ENCODE measurements around the gene WDFY2.

Gene WDFY2

DNA sequence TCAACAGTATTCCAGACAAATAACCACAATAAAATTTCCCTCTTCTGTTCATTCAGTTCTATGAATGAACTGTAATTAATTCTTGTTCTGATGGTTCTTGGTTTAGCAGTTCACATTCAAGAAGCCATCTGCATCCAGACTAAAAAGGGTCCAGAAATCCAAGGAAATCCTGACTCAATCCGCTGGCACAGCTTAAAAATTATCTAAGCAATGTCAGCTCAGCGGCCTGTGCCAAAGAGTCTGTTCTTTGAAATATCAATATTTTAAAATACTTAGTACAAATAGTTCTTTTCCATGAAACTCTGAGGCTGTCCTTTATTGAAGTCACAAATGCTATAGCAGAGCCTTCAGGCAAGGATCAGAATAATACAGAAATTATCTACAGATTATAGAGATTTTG, 162.5 kb downstream of the WDFY2 start:
- DNase-seq = no peak

DNA sequence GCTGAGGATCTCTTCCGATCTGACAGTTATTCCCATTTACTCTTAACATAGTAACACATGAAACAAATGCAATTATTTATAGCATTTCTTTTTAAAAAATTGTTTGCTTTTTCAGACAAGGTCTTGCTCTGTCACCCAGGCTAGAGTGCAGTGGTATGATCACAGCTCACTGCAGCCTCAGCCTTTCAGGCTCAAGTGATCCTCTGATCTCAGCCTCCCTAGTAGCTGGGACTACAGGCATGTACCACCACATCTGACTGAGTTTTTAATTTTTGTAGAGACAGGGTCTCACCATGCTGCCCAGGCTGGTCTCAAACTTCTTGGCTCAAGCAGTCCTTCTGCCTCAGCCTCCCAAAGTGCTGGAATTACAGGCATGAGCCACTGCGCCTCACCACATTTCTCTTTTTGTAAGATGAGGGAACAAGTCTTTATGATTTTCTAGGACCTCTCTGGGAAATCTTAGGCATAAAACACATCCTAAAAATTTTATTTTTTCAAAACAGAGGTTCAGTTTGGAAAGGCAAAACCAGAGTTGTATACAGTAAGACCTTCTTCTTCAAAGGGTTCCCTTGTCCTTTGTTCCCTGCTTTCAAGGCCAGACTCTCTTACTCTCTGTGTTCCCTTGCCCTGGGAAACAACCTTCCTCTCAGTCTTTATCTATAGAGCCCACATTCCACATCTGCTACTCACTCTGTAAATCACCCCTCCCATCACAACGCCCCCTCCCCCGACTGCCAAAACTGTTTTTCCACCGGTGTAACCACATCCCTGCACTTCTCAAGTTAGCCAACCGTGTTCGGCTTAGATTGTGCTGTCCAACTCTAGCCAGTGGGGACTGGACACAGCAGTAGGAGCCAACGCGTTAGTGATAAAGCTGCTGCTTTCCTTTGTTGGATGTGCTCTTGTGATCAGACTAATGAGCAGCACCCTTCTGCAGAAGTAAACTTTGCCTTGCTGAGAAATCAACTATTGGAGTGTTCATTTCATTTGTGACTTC, 163.5 kb downstream of the WDFY2 start:
- DNase-seq = no peak

DNA sequence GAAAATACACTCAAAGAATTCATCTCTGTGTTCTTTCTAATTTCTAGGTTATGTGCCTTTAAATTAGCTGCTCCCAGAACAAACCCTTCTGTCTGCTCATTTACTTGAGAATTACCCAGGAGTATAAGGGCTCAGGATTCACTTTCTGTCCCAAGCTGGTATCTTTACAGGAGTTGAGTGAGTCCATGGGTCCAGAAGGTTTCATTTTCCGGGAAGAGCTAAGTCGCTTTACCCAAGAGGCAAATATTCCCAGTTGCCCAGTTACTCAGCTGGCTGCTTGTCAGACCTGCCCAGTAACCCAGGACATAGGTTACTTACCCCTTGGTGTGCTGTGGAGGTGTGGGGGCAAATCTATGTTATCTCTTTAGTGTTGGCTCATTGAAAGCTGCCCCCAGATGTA, 172.4 kb downstream of the WDFY2 start:
- no peak for DNase-seq

DNA sequence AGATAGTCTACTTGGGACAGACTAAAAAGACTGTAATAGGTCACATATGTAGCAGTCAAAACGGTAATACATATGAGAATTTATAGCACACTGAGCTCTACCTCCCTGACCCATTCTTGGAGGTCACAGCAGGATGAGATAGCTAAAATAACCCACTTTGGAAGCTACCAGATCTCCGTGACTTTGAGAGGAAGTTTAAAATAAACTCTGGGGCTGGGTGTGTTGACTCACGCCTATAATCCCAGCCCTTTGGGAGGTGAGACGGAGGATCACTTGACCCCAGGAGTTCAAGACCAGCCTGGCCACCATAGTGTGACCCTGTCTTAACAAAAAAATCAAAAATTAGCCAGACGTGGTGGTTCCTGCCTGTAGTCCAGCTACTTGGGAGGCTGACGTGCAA, 174.4 kb downstream of the WDFY2 start:
- no peak for DNase-seq

DNA sequence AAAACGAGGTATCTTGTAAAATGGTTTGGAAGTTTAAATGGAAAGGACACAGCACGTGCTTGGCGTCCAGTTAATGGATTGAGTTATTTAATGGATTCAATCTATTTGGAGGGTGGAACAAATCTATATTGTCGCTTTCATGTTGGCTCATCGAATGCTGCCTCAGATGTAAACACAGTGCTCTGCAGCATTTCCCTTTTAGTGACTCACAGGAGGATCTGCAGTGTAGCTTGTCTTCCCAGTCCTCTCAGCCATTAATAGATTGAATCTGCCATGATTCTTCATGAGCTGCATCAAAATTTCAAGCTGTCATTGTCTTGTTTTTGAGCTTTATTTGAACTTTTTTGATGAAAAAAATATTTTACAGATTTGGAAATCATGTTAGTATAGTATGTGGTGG, 175.0 kb downstream of the WDFY2 start:
- DNase-seq = no peak

DNA sequence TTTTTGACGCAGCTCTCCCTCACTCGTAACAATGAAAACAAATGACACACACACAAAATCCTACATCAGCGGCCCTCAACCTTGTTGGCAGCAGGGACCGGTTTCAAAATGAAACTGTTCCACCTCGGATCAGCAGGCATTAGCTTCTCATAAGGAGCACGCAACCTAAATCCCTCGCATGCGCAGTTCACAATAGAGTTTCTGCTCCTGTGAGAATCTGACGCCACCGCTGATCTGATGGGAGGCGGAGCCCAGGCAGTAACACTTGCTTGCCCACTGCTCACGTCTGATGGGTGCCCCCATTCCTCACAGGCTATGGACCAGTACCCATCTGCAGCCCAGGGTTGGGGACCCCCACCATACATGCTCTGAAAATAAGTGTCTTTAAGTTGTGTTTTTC, 176.3 kb downstream of the WDFY2 start:
- no peak for DNase-seq

DNA sequence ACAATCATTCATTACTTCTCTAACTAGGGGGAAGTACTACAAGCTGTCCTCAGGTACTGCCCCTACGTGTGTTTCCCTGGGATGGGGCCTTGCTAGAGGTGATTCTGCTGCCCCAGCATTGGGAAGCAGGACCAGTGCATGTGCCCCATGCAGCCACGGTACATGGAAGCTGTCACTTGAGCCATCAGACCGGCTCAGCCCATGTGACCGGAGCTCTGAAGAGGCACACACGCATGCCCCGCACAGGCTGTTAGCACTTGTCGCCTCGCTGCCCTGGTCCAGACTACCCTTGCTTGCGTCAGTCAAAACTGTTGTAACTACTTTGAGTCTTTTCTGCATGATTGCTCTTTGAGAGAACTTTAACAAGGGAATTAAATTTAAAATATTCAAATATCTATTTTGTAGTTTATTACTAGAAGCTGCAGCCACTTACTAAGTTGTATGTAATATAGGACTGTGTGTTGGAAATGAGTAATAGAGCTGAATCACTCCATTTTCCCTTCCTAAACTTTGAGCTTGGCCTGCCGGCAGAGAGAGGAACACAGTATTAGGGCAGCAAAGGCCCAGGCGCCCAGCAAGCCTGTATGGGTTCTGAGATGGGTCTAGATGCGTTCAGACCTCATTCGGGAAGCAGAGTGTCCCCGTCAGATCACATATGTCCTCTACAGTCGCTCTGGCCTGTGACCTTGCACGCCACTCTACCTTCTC, 177.5 kb downstream of the WDFY2 start:
- no peak for DNase-seq

DNA sequence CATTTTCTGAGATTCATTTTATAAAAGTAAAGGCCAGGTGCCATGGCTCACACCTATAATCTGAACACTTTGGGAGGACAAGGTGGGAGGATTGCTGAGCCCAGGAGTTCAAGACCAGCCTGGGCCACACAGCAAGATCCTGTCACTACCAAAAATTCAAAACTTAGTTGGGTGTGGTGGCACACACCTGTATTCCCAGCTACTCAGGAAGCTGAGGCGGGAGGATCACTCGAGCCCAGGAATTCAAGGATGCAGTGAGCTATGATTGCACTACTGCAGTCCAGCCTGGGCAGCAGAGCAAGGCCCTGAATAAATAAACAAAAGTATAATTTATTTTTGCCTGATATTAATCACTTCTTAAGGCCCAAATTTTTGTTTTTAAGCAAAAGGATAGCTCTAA, 179.2 kb downstream of the WDFY2 start:
- DNase-seq = no peak

DNA sequence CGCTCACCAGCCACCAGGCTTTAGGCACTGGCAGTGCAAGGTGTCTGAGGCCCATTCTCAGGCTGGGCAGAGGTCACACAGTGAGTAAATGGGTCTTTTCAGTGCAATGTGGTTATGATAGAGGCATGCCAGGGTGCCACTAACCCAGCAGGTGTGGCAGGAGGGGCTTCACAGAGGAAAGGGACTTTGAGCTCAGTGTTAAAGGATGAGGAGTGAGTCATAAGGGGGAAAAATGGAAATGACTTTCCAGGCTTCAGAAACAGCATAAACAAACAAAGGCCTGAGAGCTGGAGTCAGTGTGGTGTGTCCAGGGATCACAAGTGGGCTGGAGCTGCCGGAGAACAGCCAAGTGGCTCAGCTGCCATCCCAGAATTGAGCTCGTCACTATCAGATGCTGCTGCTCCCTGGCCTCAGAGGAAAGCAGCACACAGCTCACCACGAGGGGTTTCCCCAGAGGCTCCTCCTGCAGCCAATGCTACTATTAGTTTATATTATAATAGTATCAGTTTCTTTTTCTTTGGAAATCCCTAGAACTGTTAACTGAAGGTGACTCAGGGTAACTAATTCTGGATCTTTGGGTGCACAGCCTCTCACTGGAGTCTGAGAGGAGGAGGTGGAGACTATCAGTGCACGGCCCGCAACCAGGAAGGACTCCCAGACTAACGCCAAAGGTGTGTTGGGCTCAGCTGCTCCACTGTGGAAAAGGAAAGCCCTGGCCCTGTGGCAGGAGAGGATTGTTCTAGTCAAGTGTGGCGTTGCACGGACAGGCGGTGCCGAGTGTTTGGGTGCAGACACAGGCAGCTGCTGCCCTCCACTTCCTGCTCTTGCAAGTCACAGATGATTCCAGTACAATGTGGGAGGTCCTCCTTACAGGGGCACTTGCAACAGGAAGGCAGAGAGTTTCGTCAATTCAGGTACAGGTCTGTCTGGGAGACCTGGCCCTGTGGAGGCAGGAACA, 180.2 kb downstream of the WDFY2 start:
- DNase-seq = no peak

DNA sequence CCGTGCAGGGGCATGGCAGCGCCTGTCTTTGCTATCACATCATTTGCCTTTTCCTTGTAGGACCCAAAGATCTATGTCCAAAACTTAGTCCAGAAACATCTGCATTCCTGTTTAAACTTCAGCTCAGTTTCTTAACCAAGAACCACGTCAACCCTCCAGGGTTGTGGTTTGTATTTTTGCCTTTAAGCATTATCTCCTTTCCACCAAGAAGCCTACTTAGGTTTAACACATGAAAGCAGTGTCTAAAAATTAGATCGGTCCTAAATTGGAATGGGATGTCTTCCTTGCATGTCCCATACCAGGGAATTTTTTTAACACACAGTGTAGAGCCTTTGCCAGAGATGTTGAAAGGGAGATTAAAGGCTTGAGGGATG, 180.9 kb downstream of the WDFY2 start:
- DNase-seq = no peak

DNA sequence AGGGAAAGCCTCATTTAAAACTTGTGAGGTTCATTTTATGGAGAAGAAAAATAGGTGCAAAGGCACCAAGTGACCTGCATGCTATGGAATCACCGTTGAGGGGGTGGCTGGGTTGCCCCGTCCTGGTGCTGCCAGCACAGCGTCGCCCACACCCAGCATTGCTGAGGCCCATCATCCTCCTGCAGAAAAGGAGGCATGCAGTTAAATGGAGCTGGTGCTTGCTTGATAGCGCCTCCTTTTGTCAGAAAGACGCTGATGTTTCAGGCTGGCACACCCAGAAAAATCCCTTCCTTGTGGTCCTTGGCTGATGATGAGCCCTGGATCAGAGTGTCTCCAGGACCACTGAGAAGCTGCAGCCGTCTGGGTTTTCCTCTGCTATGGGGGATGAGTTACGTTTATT, 182.8 kb downstream of the WDFY2 start:
- no peak for DNase-seq

DNA sequence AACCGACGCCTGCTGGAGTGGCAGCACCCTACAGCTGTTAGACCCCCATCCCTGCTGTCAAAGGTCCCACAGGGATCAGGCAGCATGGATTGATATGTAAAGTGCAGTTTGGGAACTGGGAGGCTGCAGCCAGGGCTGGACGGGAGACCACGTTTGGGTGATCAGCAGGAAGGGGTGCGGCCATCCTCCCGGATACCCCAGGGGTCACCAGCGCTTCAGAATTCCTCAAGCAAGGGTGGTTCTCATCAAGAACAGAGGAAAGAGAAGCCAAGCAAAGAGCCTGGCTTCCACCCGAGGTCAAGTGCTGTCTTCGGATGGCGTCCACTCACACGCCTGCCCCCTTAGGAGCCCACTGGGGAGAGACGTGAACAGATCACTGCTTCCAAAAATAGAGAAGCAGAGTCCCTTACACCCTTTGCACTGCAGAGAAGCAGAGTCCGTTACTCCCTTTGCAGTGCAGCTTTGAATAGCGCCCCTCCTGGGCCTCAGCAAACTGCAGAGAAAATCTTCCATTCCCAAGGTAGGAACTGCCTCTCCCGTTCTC, 184.2 kb downstream of the WDFY2 start:
- no peak for DNase-seq

DNA sequence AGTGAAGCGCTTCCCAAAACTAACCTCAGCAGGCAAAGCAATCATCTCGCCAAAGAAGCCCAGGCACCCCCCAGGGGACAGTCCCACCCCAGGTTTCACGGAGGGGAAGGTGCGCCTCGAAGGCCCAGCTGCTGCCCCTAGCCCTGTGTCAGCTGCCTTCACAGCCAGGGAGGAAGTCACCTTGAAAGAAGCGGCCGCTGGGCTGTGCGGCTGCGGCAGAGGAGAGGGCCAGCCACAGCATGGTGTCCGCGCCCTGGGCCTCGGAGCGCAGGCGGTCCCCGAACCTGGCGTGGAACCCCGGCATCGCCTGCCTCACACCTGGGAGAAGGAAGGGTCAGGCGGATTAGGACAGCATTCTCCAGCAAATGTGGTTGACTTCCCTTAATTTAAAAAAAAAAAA, 184.7 kb downstream of the WDFY2 start:
- DNase-seq = no peak

DNA sequence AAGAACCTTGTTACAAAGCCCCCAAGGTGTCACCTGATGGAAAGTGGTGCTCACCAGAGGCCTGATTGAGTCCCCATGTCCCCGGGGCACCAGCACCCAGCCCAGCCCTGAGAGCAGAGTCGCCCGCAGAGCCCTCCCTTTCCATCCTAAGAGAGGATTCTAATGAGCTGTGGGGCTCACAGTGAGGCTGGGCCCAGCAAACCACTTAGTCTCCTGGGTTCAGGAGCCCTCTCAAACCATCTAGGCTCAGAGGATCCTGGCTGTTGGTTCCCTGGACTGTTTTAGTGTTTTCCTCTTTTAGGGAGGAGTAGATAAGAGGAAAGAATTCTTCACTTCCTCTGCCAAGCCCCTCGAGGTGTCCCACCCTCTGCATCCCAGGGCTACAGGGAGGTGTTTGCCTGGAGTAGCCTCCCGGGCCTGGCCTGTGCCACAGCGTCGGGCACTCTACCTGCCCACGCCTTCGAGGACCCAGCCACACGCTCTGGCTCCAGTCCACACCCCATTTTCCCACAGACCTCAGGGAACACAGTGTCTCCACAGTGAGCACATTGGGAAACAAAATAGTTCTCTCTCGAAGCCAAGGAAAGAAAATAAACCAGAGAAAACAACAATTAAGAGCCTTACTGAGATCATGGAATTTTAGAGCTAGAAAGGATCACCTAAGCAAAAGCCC, 185.3 kb downstream of the WDFY2 start:
- no peak for DNase-seq

DNA sequence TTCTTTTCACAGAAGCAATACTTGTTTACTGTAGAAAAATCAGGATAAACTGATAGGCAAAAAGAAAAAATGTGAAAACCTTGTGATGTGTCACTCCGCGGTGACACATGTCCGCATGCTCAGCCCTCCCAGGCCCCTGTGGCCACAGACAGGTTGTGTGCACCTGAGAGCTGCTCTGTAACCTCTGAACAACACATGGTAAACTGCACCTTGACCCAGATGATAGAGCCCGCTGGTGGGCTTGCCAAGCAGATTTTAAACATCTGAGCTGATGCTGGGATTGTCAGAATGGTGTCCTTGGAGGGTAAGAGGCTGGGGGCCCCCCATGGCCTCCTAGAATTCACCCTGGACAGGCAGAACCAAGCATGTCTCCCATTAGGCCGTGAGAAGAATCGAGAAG, 185.9 kb downstream of the WDFY2 start:
- DNase-seq = no peak

DNA sequence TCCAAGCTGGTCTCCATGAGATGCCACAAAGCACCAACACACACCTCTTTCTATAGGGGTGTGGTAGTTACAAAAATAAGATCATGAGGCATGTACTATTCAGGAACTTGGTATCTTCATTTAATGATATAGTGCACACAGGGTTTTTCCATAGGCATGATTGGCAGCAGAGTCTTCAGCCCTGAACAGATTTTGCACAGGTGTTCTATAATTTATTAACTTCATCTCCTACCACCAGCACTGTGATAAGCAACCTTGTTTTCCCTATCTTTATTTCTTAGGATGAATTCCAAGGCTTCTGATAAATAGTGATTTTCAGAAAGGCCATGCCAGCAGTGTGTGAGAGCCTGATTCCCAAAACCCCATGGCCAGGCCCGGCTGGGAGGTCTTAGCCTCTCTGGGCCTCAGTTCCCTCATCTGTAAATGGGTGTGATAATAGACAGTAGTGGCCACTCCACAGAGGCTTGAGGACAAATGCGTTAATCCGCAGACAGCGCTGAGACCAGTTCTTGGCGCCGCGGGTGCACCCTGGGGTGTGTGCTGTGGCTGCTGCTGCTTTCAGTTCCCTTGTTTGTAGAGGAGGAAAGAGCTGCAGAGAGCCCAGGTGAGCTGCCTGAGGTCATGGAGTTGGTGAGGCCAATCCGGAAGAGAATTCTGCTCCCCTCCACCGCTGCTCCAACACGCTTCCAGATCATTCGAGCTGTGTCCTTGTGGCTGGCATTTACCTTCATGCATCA, 186.6 kb downstream of the WDFY2 start:
- DNase-seq = no peak

DNA sequence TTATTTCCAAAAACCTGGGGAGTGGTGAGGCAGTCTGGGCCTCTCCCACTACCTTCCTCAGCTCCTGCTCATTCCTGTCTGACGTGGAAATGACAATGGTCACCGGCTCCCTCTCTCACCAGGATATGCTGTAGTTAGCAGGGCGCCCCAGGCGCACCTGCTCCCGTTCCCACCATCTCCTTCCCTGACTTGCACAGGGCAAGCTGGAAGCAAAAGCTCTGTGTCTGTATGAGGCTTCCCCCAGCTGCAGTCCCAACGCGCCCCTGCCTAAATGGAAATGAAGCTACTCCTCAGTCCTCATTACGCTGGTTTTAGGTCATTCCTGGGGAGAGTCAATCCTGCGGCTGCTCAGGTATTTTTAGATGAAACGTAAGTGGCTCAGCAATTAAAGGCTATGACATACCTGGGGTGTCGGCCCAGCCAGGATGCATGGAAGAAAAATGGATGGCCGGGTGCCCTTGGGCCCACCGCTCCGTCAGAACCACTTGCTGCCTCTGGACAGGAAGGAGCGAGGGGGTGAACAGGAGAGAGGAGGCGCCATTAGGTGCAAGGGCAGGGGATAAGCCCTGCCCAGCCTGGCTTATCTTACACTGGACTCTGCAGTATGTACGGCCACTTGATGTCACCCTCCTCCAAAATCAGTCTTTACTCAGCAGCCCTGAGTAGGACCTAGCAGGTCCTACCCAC, 187.3 kb downstream of the WDFY2 start:
- DNase-seq = no peak

DNA sequence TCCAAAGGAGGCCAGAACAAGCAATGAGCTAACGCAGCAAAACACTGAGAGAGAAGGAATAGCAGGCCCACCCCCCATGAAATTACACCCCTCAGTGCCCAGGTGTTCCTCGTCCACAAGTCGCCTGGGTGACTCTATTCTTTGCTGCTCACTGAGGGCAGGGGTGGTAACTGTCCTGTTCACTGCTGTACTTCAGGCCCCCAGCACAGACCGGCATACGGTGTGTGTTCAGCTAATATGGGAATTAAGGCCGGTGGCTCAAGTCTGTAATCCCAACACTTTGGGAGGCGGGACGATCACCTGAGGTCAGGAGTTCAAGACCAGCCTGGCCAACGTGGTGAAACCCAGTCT, 187.8 kb downstream of the WDFY2 start:
- DNase-seq = no peak

DNA sequence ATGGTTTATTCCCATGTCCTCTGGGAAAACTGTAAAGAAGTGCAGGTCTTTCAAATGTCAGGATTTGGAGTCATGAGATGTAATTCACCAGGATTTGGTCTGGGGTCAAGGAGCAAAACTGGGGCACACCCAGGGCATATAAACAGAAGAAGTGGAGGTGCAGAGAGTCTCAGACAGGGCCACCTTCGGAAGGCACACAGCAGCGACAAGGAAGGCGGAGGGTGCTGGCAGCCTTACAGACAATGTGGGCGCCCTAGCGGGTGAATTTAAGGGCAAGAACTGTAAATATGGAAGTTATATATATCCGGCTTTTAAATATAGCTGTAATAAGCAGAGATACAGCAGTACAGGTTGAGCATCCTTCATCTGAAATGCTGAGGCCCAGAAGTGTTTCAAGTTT, 188.5 kb downstream of the WDFY2 start:
- no peak for DNase-seq

DNA sequence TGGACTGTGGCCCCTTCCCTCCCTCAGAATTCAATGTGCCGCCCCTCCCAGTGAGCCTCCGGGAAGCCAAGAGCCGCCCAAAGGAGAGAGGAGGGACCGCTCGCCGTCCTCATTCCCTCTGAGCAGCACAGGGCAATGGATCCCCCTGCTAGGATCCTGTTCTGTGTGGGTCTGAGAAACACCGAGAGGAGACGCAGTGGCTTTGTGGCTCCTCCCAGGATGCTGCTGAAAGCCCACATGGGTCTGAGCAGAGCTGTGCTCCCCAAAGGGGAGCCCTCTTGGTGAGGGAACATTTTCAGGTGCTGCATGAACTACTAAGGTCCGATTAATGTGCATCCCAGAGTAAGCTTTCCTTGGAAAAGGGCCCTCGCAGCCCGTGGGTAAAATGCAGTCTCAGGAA, 189.3 kb downstream of the WDFY2 start:
- DNase-seq = no peak

DNA sequence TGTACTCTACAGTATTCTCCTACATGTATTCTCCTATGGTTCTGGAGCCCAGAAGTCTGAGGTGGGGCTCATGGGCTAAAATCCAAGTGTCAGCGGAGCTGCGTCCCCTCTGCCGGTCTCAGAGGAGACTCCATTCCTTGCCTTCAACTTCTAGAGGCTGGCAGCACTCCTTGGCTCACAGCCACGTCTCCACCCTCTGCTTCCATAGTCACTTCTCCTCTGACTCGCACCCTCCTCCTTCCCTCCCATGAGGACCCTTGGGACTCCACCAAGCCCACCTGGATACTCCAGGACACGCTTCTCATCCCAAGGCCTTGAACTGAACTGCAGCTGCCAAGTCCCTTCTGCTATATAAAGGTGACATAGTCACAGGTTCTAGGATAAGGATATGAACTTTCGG, 191.9 kb downstream of the WDFY2 start:
- DNase-seq = no peak

Data from 8988T (cell line).